HG02970 (cell line): Measurements from ENCODE around the gene ZNF622.

ENCODE experiments used
- ATAC-seq: cut with Tn5 transposase; IDR thresholded peaks from one replicate; pipeline ENCODE4 v1.9.1; 2021; ENCODE audit warnings: mild to moderate bottlenecking, moderate library complexity, moderate number of reproducible peaks; ENCODE audit not compliant: unreplicated experiment, low FRiP score

The ZNF622 gene

GRCh38 chr5:16465544-16466432 lies at the start of gene ZNF622:
TSS of gene ZNF622 (minus strand) at chr5:16465800. CDS start at chr5:16465665, 135 bp downstream.
- ATAC-seq = peak; percentile 89

DNA sequence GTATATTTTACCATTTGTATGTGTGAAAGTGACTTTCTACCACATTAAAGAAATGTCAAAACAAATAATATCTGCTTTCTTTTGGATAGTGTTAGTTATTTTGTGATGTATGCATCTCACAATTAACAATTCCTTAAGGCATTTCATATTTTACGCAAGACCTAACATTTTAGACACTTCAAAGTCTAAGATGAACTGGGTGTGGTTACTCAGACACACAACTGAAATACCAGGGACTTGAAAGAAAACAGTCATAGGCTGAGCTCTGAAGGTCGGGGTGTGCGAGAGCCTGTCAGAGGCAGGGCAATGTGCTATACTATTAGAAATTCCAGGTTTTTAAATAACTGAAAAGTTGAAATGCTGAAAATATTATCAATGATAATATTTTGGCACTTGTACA lies 44.5 kb upstream of the ZNF622 start:
- no peak for ATAC-seq

GRCh38 chr5:16508730-16509531 lies 43.3 kb upstream of the ZNF622 start:
- ATAC-seq = no peak

DNA sequence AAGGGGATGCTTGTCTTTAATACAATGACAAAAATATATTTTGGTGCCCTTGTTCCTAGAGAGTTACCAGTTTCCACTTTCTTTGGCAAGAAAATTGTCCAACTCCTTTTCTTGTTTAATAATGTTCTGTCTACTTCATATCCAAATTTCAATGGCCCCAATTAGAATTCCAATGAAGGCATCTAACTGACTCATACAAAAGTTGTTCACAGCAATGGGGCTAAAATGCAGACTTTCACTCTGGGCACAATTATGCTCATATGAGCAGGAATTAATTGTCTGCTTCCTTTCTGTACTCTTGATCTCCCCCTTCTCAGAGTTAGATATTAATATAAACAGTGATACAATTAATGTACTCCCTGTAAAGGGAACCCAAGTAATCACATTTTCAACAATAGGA lies 42.1 kb upstream of the ZNF622 start:
- ATAC-seq = no peak

- ATAC-seq = no peak
These were observed 40.3 kb upstream of the ZNF622 start for GRCh38 chr5:16505904-16506303.

GRCh38 chr5:16505140-16505891 lies 39.7 kb upstream of the ZNF622 start:
- ATAC-seq = no peak

- no peak for ATAC-seq
These were observed 39.0 kb upstream of the ZNF622 start for GRCh38 chr5:16504571-16504970.

- ATAC-seq = no peak
These were observed 37.3 kb upstream of the ZNF622 start for GRCh38 chr5:16502866-16503265.

DNA sequence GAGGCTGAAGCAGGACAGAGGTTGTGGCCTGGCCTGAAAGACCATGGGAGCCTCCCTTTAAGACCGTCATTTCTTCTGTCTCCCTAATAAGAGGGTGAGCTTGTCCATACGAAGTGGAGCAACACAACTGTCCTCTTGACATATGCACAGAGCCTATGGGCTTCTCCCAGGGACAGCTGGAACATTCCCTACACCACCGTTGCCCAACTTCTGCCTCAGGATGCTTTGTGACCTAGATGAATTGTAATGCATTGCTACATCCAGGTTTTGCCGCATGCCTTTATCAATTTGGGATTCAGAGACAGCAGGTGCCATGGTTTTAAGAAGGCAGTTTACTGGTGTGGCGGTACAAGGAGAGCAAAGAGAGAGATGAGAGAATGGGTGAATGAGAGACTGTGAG lies 34.4 kb upstream of the ZNF622 start:
- no peak for ATAC-seq

DNA sequence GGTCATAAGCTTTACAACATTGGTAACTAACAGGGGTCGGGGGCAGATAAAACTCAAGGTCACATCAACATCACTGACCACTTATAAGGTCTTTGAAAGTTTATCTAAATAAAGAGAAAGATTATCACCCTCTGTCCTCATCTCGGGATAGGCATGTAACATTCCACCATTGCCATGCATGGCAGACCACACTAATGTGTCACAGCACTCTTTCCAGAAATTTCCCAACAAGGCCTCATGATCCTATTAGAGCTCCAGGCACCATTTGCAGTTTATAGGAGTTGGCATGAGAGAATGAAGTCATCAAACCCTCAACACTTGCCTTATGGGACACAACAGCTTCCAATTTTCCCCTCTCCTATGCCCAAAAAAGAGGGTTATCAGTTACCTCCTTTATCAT lies 31.9 kb upstream of the ZNF622 start:
- no peak for ATAC-seq

GRCh38 chr5:16493261-16493660 lies 27.7 kb upstream of the ZNF622 start:
- ATAC-seq = no peak

- ATAC-seq = no peak
These were observed 27.0 kb upstream of the ZNF622 start for GRCh38 chr5:16492398-16493140.

DNA sequence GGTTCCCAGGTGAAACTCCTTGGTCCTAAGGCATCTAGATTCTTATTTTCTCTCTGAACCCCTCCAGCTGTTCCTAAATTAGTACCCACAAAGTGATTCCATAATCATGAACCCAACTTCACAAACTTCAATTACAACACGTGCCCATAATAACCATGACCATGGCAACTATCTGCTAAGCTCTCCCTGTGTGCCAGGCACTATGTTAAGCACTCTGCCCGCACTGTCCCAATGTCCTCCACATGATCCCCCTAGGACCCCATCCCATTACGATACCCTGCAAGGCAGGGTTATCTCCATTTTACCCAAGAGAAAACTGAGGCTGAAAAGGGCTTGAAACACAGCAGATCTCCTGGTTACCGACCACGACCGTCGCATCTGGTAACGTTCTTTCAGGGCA lies 25.3 kb upstream of the ZNF622 start:
- no peak for ATAC-seq

- no peak for ATAC-seq
These were observed 23.8 kb upstream of the ZNF622 start for GRCh38 chr5:16489322-16489791.

GRCh38 chr5:16487456-16487855 lies 21.9 kb upstream of the ZNF622 start:
- ATAC-seq = no peak

DNA sequence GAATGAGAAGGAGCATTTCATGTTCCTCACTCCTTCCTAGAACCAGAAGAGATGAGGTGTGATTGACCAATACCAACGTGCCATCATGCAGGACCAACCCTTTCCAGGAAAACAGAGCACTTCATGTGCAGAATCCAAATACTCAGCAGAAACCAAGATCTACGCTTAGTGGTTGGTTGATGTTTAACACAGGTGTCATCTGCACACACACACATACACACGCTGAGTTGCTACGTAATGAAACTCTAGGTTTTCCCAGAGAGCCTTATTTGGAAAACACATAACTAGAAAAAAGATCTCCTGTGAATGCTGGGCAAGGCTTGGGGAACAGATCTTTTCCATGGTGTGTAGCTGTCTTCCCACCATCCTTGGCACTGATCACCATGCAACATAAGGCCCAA lies 21.1 kb upstream of the ZNF622 start:
- no peak for ATAC-seq

GRCh38 chr5:16485656-16486055 lies 20.1 kb upstream of the ZNF622 start:
- ATAC-seq = no peak

DNA sequence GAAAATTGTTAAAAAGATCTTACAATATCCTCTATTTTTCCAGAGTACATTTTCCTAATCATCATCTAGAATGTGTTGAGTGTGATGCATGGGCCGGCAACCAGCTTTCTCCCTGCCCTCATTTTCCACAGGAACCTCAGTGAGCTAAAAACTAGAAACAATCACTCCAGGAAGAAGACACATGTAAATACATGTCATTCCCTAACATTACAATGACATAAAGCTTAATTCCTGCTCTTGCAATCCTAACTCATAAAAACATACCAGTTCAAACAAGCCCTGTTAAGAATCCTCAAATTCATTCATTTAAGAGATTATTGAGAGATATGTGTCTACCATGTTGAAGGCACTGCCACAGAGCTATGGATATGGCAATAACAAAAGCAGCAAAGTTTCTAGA lies 18.5 kb upstream of the ZNF622 start:
- no peak for ATAC-seq

GRCh38 chr5:16483361-16483760 lies 17.8 kb upstream of the ZNF622 start:
- ATAC-seq = no peak

DNA sequence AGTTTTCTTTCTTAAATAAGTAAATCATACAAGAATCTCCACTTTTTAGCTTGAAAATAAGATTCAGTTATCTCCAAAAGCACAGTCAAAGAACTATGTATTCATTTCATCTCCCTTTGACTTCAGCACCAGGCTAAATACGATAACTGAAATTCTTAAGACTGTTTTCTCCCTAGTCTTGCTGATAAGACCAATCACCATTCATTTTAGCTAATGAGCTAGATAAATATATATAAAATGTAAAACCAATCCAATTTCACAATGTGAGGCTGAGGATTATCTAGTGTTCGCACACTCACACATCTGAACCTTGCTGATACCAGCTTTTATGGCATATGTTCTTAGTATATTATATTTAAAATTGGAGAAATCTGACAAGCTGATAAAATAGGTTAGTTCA lies 17.3 kb upstream of the ZNF622 start:
- ATAC-seq = no peak
